Stimulated activated memory B cell treated with anti-CD40 and anti-IgM and Interleukin-4, amounts not matched to agents 10 μg/mL and 1 μg/mL and 100 μg/mL, for 72 hours (primary cell): ENCODE measurements around the gene ACSF2.

Source experiments
- ATAC-seq: fragments of 150-1000 bp; cut with Tn5 transposase; 2 replicates; pipeline ENCODE4 v1.10.0; 2021
- H3K27ac Mint-ChIP-seq: one replicate; pipeline ENCODE4 v1.8.0; 2022; ENCODE audit warnings: mild to moderate bottlenecking, mixed read lengths
- H3K27me3 Mint-ChIP-seq: one replicate; pipeline ENCODE4 v1.8.0; 2022; ENCODE audit warnings: mixed read lengths
- H3K36me3 Mint-ChIP-seq: one replicate; pipeline ENCODE4 v1.8.0; 2022; ENCODE audit warnings: mixed read lengths
- H3K4me1 Mint-ChIP-seq: one replicate; pipeline ENCODE4 v1.8.0; 2022; ENCODE audit warnings: mixed read lengths
- H3K4me3 Mint-ChIP-seq: one replicate; pipeline ENCODE4 v1.8.0; 2022; ENCODE audit warnings: mild to moderate bottlenecking, moderate library complexity, mixed read lengths
- H3K9me3 Mint-ChIP-seq: one replicate; pipeline ENCODE4 v1.8.0; 2022; ENCODE audit warnings: mixed read lengths

ACSF2 gene

GRCh38 chr17:50519141-50519834, 93.3 kb downstream of the ACSF2 start:
- Mint-ChIP-seq H3K4me3 (no peak overlapping the region), H3K27ac (no peak overlapping the region), H3K36me3 (no peaks in the 10 kb centered on the region), H3K27me3 (no peaks in the 10 kb centered on the region), H3K9me3 (no peaks in the 10 kb centered on the region), H3K4me1 (no peaks in the 10 kb centered on the region)
- no peak for ATAC-seq

DNA sequence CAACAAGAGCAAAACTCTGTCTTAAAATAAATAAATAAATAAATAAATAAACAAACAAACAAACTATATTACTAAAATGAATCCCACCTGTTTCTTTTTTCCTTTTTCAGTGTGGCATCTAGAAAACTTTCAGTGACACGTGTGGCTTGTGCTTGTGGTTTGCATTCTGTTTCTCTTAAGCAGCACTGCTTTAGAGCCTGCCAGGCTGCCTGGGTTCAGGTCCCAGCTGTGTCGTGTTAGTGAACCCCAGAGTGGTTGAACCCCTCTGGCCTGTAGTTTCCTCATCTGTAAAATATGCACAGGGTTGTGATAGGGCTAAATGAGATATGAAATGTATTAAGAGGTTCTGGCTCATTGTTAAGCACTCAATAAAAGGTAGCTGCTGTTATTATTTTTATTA, 94.5 kb downstream of the ACSF2 start:
- no peak for ATAC-seq
- Mint-ChIP-seq H3K9me3 (no peaks in the 10 kb centered on the region), H3K27ac (no peak overlapping the region), H3K27me3 (no peaks in the 10 kb centered on the region), H3K36me3 (no peaks in the 10 kb centered on the region), H3K4me3 (no peak overlapping the region), H3K4me1 (no peaks in the 10 kb centered on the region)

DNA sequence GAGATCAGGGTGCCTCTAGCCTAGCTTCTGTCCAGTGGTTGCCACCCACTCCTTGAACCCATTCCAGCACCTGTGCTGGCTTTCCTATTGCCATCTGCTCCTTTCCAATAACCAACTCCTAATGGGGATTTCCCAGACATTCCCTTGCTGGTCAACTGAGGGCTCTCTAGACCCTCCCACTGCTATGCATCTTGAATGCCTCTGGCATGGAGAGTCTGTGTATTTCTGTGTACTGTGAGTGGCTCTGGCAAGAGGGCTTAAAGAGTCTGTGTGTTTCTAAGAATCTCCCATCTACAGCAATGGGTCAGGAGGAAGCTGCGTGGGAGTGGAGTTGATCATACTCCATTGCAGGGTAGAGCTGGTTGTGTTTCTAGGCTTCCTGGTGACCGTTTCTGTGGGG, 95.5 kb downstream of the ACSF2 start:
- ATAC-seq = no peak
- Mint-ChIP-seq H3K9me3 (no peaks in the 10 kb centered on the region), H3K4me1 (no peaks in the 10 kb centered on the region)

DNA sequence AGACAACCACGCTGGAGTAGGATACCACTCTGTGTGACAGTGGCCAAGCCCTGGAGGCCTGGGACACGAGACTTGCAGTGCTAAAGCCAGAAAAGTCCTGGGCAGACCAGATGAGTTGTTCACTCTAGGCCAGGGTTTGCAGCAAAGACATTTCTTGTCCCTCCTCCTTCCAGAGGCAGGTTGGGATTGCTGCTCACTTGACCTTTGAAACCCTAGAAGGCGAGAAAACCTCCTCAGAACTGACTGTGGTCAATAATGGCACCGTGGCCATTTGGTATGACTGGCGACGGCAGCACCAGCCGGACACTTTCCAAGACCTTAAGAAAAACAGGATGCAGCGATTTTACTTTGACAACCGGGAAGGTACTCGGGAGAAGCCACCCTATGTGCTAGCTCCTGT, 96.7 kb downstream of the ACSF2 start:
- H3K4me3 Mint-ChIP-seq = no peak overlapping the region
- H3K36me3 Mint-ChIP-seq = no peaks in the 10 kb centered on the region
- peaks cover 2% of the 10 kb centered on the region for H3K27me3 Mint-ChIP-seq
- H3K4me1 Mint-ChIP-seq = no peaks in the 10 kb centered on the region
- H3K9me3 Mint-ChIP-seq = no peaks in the 10 kb centered on the region
- H3K27ac Mint-ChIP-seq = no peak overlapping the region
- ATAC-seq = no peak

More for the DNA sequence above, 95.5 kb downstream of the ACSF2 start:
- Mint-ChIP-seq H3K36me3 (no peaks in the 10 kb centered on the region), H3K27me3 (no peaks in the 10 kb centered on the region), H3K4me3 (no peak overlapping the region), H3K27ac (no peak overlapping the region)

DNA sequence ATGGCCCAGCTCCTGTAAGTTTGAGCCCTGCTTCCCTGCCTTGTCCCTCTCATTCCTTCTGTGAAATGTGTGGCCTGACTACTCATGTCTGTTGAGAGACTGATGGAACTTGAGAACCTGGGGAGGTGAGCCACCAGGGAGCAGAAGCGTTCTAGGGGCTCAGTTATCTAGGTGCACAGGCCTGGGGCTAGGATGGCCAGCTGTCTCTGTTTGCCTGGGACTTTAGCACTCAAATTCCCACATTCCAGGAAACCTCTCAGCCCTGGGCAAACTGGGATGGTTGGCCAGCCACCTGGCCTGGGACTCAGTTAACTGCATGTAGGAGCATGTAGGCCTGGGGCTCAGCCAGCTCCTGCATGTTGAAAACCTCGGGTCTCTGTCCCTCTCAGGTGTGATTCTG, 97.2 kb downstream of the ACSF2 start:
- H3K36me3 Mint-ChIP-seq = no peaks in the 10 kb centered on the region

More for the DNA sequence above, 97.2 kb downstream of the ACSF2 start:
- Mint-ChIP-seq H3K27me3 (peaks cover 6% of the 10 kb centered on the region), H3K4me1 (no peaks in the 10 kb centered on the region), H3K9me3 (no peaks in the 10 kb centered on the region), H3K4me3 (no peak overlapping the region), H3K27ac (no peak overlapping the region)
- ATAC-seq = no peak
